ENCODE data around the gene ADCY5.

Gene ADCY5

GRCh38 chr3:123341871-123342630 lies 106.8 kb downstream of the ADCY5 start:
- H3K4me3 ChIP-seq (ENCODE audit: low read length) = no peak overlapping the region
- TF ChIP-seq ZNF274 (IDR thresholded peaks at IDR 0.05; ENCODE audit: low read depth, low read length) = no peak

- no peak overlapping the region for H3K4me3 ChIP-seq (ENCODE audit: low read length)
- TF ChIP-seq ZNF274 (IDR thresholded peaks at IDR 0.05; ENCODE audit: low read depth, low read length) = no peak
Observed at GRCh38 chr3:123340336-123340735, 108.6 kb downstream of the ADCY5 start.

GRCh38 chr3:123339302-123339701 lies 109.6 kb downstream of the ADCY5 start:
- no peak for TF ChIP-seq ZNF274 (IDR thresholded peaks at IDR 0.05; ENCODE audit: low read depth, low read length)

GRCh38 chr3:123338620-123339061 lies 110.2 kb downstream of the ADCY5 start:
- no peak overlapping the region for H3K4me3 ChIP-seq (ENCODE audit: low read length)
- no peak for TF ChIP-seq ZNF274 (IDR thresholded peaks at IDR 0.05; ENCODE audit: low read depth, low read length)

More at GRCh38 chr3:123339302-123339701, 109.6 kb downstream of the ADCY5 start:
- H3K4me3 ChIP-seq (ENCODE audit: low read length) = no peak overlapping the region

- H3K4me3 ChIP-seq (ENCODE audit: low read length) = no peak overlapping the region
Observed at GRCh38 chr3:123337948-123338619, 110.8 kb downstream of the ADCY5 start.

GRCh38 chr3:123337226-123337625 lies 111.7 kb downstream of the ADCY5 start:
- no peak overlapping the region for H3K4me3 ChIP-seq (ENCODE audit: low read length)
- TF ChIP-seq ZNF274 (IDR thresholded peaks at IDR 0.05; ENCODE audit: low read depth, low read length) = no peak

More at GRCh38 chr3:123337948-123338619, 110.8 kb downstream of the ADCY5 start:
- no peak for TF ChIP-seq ZNF274 (IDR thresholded peaks at IDR 0.05; ENCODE audit: low read depth, low read length)

GRCh38 chr3:123336441-123336851 lies 112.4 kb downstream of the ADCY5 start:
- no peak overlapping the region for H3K4me3 ChIP-seq (ENCODE audit: low read length)
- no peak for TF ChIP-seq ZNF274 (IDR thresholded peaks at IDR 0.05; ENCODE audit: low read depth, low read length)

- no peak for TF ChIP-seq ZNF274 (IDR thresholded peaks at IDR 0.05; ENCODE audit: low read depth, low read length)
- H3K4me3 ChIP-seq (ENCODE audit: low read length) = no peak overlapping the region
Observed at GRCh38 chr3:123336001-123336400, 112.9 kb downstream of the ADCY5 start.

GRCh38 chr3:123335007-123335670 lies 113.8 kb downstream of the ADCY5 start:
- TF ChIP-seq ZNF274 (IDR thresholded peaks at IDR 0.05; ENCODE audit: low read depth, low read length) = no peak
- H3K4me3 ChIP-seq (ENCODE audit: low read length) = no peak overlapping the region

- no peak for TF ChIP-seq ZNF274 (IDR thresholded peaks at IDR 0.05; ENCODE audit: low read depth, low read length)
- H3K4me3 ChIP-seq (ENCODE audit: low read length) = no peak overlapping the region
Observed at GRCh38 chr3:123334056-123334455, 114.8 kb downstream of the ADCY5 start.

GRCh38 chr3:123333401-123333800 lies 115.5 kb downstream of the ADCY5 start:
- no peak overlapping the region for H3K4me3 ChIP-seq (ENCODE audit: low read length)
- TF ChIP-seq ZNF274 (IDR thresholded peaks at IDR 0.05; ENCODE audit: low read depth, low read length) = no peak

GRCh38 chr3:123332124-123332641 lies 116.7 kb downstream of the ADCY5 start:
- no peak for TF ChIP-seq ZNF274 (IDR thresholded peaks at IDR 0.05; ENCODE audit: low read depth, low read length)
- no peak overlapping the region for H3K4me3 ChIP-seq (ENCODE audit: low read length)

- H3K4me3 ChIP-seq (ENCODE audit: low read length) = no peak overlapping the region
- no peak for TF ChIP-seq ZNF274 (IDR thresholded peaks at IDR 0.05; ENCODE audit: low read depth, low read length)
Observed at GRCh38 chr3:123331651-123332050, 117.2 kb downstream of the ADCY5 start.

- TF ChIP-seq ZNF274 (IDR thresholded peaks at IDR 0.05; ENCODE audit: low read depth, low read length) = no peak
- no peak overlapping the region for H3K4me3 ChIP-seq (ENCODE audit: low read length)
Observed at GRCh38 chr3:123331006-123331405, 117.9 kb downstream of the ADCY5 start.

Measured in GM08714 (cell line).